Fibroblast of skin of back (primary cell): ENCODE data around the gene APBA2.
"Not testable (repeated sequence)": the region's sequence is repeated elsewhere in the genome, so short reads cannot be mapped to it uniquely, and the experiment has no call there.

Source experiments
- DNase-seq: peaks from one replicate; pipeline ENCODE4 v3.0.0-alpha.2; 2013

APBA2 gene

DNA sequence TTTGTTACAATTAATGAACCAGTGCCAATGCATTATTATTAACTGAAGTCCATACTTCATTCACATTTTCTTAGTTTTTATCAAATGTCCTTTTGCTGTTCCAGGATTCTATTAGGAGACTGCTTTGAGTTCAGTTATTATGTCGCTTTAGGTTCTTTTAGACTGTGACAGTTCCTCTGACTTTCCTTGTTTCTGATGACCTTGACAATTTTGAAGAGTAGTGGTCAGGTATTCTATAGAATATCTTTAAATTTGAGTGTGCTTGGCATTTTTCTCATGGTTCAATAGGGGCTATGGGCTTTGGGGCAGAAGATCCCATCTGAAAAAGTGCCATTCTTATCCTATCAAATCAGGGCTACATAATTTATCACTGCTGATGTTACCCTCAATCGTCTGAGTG lies 126.3 kb downstream of the APBA2 start:
- no peak for DNase-seq

GRCh38 chr15:29014493-29014892 lies 128.7 kb downstream of the APBA2 start:
- no peak for DNase-seq

GRCh38 chr15:29016518-29016917 lies 130.7 kb downstream of the APBA2 start:
- DNase-seq, result no peak

DNA sequence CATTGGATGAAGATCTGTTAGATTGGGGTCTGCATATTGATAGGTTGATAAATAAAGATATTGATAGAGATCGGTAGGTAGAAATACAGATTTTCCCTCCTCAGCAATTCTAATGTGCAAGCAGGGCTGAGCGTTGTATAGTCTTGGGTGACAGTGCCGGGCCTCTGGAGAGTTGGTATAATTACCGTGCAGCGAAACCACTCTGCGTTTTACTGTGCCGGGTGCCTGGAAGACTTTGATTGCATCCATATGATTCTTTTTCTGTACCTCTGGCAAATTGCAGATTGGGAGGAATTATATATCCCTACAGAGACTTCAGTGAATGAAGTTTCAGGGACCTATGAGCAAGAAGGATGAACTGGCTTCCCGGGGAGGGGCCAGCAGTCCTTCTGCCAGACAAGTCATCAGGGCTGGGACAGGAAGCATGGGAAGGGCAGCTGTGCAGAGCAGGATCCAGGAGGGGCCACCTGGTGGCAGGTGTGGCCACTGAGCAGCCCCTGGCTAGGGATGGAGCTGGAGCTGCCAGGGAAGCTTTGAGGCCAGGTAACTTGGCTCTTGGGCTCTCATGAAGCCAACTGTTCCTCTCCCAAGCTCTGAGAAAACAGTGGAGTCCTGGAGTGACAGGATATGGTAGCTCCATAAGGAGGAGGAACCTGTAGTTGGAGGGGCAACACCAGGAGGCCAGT lies 132.5 kb downstream of the APBA2 start:
- no peak for DNase-seq

GRCh38 chr15:29018995-29019976 lies 133.5 kb downstream of the APBA2 start:
- no peak for DNase-seq

DNA sequence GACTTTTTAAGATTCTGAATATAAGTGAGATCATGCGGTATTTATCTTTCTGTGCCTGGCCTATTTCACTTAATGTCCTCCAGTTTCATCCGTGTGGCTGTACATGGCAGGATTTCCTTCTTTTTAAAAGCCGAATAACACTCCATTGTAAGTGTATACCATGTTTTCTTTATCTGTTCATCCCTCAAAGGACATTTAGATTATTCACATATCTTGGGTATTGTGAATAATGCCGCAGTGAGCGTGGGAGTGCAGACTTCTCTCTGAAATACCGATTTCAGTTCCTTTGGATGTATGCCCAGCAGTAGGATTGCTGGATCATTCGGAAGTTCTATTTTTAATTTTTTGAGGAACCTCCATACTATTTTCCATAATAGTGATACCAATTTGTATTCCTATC lies 136.1 kb downstream of the APBA2 start:
- DNase-seq, result peak; percentile 29

- no peak for DNase-seq
Measured at GRCh38 chr15:29024662-29025061, 138.9 kb downstream of the APBA2 start.

DNA sequence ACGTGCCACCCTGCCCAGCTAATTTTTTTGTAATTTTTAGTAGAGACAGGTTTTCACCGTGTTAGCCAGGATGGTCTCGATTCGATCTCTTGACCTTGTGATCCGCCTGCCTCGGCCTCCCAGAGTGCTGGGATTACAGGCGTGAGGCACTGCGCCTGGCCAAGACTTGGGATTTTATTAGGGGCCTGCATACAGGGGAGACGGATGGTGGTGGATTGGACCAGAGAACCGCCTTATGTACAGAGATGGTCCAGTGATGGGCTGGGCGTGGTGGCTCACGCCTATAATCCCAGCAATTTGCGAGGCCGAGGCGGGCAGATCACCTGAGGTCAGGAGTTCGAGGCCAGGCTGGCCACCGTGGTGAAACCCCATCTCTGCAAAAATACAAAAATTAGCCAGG lies 139.6 kb downstream of the APBA2 start:
- not testable (repeated sequence) for DNase-seq

GRCh38 chr15:29028158-29028557 lies 142.4 kb downstream of the APBA2 start:
- not testable (repeated sequence) for DNase-seq

DNA sequence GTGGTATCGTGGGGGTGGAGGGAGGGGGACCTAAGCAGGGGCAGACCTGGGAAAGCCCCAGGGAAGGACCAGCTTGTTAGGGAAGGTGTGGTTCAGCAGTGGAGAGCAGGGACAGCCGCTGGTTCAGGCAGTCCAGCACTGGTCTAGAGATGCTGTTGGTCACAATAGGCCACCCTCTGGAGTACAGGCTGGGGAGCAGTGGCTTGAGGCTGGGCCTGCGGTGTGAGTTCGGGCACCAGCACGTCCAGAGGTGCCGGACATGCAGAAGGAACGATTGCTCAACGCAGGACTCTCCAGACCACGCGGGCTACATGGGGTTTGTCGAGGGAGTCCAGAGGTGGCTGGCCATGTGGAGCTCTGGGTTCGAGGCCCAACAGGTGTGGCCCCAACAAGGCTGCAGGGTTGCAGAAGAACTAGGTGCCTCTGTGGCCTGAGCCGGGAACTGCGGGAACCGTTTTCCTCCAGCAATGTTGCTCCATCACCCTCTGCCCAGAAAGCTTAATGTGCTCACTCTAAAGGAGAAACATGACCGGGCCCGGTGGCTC lies 143.9 kb downstream of the APBA2 start:
- DNase-seq, result no peak

GRCh38 chr15:29031502-29032228 lies 145.9 kb downstream of the APBA2 start:
- DNase-seq, result no peak

- no peak for DNase-seq
Measured at GRCh38 chr15:29032229-29032625, 146.5 kb downstream of the APBA2 start.

- no peak for DNase-seq
Measured at GRCh38 chr15:29032751-29033150, 147.0 kb downstream of the APBA2 start.

DNA sequence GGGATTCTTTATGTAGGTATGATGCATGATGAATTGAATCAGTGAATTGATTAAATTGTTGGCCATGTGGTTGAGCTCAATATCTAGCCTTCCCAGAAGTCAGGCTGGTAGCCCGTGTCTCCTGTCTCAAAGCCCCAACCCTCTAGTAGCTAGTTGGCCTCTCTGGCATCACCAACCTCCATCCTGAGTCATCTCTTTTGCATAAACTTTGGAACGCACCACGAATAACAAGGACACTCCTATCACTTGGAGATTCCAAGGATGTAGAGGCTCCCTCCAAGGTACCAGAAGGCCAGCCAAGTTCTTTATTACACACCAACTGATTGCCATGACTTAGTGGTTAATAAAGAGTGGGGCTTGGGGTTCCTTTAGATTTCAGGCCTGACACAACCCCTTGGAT lies 148.4 kb downstream of the APBA2 start:
- peak; percentile 21 for DNase-seq

GRCh38 chr15:29034593-29035335 lies 149.0 kb downstream of the APBA2 start:
- DNase-seq, result no peak

DNA sequence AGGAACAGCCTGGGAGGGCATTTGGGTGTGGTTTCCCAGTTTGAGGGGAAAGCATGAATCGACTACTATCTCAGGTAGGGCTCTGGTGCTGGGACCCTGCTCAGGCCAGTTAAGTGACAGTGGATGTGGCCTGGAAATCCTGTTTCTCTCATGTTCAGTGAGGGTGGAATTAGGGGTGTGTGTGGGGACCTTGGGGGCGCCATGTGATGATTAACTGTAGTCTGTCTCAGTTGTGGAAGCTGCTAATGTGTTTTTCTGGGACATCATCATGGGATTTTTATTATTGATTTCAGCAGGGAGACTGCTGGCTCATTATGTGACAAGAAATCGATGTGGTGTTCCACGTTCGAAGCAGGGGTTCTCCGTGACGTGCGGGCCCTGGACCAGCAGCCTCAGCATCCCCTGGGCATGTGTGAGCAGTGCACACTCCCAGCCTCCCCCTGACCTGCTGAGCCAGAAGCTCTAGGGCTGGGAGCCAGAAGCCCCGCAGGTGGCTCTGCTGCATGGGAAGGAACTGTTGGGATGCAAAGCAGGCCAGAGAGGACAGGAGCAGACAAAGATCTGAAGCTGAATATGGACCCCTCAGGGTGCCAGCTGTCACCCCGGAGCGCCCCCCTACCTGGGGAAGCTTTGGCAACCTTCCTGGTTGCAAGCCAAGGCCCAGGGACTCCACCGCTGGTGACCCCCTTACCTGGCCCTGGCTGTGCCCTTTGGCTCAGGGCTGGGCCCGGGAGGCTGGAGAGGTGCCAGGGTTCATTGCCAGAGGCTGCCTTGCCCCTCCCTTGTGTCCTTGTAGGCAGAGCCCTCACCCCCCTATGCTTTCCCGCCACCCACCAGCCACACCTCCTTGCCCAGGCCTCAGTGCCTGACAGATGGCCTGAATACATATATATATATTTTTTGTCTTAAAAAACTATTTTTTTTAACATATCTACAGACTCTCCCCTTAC lies 149.8 kb downstream of the APBA2 start:
- no peak for DNase-seq

DNA sequence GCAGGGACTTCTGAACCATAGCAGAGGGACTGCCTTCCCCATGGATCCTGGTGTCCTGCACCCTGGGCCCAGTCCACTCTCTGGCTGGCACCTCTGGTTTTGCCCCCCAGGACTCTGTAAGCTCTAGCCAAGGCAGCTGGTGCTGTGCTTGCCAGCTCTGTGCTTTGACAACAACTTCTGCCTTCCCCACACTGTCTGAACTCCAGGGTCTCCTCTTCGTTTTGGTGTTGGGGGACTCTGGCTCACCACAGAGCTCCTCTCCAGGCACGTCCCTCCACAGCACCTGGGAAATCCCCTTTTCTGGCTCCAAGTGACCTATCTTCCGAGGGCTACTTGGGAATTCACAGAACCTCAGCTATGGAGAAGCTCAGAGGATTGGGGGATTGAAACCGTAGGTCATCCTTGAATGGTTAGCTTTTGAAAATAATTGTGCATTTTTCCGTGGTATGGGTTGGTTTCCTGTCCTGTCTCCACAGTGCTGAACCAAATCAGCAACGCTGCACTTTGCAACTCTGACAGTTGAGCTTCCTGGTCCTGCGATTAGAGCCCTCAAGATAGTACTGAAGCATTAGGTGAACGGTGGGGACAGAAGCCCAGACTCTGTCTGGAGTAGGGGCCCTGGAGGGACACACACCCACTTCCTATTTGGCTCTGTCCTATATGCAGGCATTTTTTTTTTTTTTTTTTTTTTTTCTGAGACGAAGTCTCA lies 152.4 kb downstream of the APBA2 start:
- DNase-seq, result no peak

DNA sequence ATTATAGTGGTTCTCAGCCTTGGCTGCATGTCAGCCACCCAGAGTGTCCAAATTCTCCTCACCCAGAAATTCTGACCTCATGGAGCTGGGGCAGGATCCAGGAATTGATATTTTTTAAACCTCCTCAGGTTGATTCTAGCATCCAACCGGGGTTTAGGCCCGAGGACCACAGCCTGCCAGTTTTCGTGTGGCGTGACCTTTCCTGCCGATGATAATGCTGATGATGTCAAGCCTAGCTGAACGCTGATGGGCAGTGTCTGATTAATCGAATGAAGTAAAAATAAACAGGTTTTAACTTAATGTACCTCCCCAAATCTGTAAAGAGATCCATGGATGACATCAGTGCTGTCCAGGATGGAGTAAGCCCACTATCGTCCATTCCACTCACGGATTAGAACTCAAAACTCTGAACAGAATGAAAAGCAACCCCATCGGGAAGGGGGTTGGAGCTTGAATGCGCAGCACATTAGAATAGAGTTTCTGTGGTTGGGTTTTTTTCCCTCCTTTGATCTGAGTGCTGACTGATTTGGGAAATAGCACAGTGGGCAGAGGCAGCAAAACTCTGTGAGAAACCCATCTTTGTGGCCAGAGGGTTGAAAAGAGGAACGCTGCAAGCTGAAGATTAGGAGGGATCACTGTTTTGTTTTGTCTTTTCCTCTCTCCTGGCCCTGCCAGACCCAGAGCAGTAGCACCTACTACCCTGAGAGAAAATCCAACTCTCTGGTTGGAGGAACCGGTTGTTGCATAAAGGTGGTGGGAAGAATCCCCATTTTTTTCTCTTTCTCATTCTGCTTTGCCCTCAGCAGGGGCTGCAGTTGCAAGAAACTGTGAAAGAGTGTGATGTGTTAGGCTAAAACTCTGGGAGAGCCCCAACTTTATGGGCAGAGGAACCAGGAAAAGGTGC lies 153.9 kb downstream of the APBA2 start:
- no peak for DNase-seq

DNA sequence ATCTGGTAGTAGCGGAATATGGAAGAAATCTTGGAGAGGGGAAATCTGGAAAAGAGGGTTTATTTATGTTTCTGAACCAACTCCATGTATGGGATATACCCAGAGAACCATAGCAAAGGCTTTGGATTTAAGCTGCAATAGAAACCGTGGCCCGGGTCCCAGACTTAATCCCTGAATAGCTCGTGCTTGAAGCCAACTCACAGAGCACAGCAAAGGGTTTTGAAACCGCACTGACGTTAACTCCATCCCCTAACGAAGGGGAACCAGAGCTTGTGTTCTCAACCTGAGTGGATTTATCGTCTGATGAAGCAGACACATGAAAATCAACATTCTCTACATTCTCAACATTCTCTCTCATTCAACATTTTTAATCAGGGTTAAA lies 154.6 kb downstream of the APBA2 start:
- DNase-seq, result no peak
